Astrocyte (in vitro differentiated cells and primary cell): ENCODE results near the gene HSD11B2. TPM values are rescaled to one million over a fixed set of nuclear protein-coding genes. Genes with fewer than 3 reads are reported as not detected.
A peak's percentile ranks its signal among the peaks of the same experiment; 100 is the strongest.

ENCODE experiments used
- DNase-seq: peaks from one replicate; pipeline ENCODE4 v3.0.0-alpha.2; 2010; ENCODE audit warnings: low read depth
- FAIRE-seq: peaks from 2 replicates; lab custom pipeline; 2011; peaks lifted over from hg19 to GRCh38; lab: Jason Lieb, UNC
- H2AFZ ChIP-seq: 2 replicates; pipeline ENCODE4 v1.6.0; 2012; ENCODE audit warnings: low read depth, low read length, inconsistent platforms
- H3K27ac ChIP-seq: 2 replicates; pipeline ENCODE4 v1.5.1; 2011; ENCODE audit warnings: low read depth, low read length, inconsistent platforms
- H3K27me3 ChIP-seq: 2 replicates; pipeline ENCODE4 v1.6.0; 2011; ENCODE audit warnings: low read length, inconsistent platforms; ENCODE audit not compliant: insufficient read depth
- H3K36me3 ChIP-seq: 2 replicates; pipeline ENCODE4 v1.5.1; 2011; ENCODE audit warnings: low read length, inconsistent platforms; ENCODE audit not compliant: insufficient read depth
- H3K4me1 ChIP-seq: 2 replicates; pipeline ENCODE4 v1.5.1; 2011; ENCODE audit warnings: low read length, inconsistent platforms; ENCODE audit not compliant: insufficient read depth
- H3K4me2 ChIP-seq: 2 replicates; pipeline ENCODE4 v1.6.0; 2012; ENCODE audit warnings: low read length, inconsistent platforms
- H3K4me3 ChIP-seq: 2 replicates; pipeline ENCODE4 v1.5.1; 2011; ENCODE audit warnings: low read depth, mild to moderate bottlenecking, low read length, inconsistent platforms; ENCODE audit not compliant: insufficient read depth
- H3K79me2 ChIP-seq: 2 replicates; pipeline ENCODE4 v1.6.0; 2012; ENCODE audit warnings: mild to moderate bottlenecking, low read length, inconsistent platforms; ENCODE audit not compliant: insufficient read depth
- H3K9ac ChIP-seq: 2 replicates; pipeline ENCODE4 v1.6.0; 2012; ENCODE audit warnings: mild to moderate bottlenecking, low read length, inconsistent platforms
- H3K9me3 ChIP-seq: 2 replicates; pipeline ENCODE4 v1.5.1; 2012; ENCODE audit warnings: low read depth, mild to moderate bottlenecking, low read length, inconsistent platforms; ENCODE audit not compliant: insufficient read depth
- H4K20me1 ChIP-seq: 2 replicates; pipeline ENCODE4 v1.6.0; 2012; ENCODE audit warnings: low read length, inconsistent platforms; ENCODE audit not compliant: insufficient read depth
- H3K27ac Mint-ChIP-seq: one replicate; pipeline ENCODE4 v1.8.0; 2021; ENCODE audit warnings: mild to moderate bottlenecking, mixed read lengths; ENCODE audit not compliant: unreplicated experiment
- H3K27me3 Mint-ChIP-seq: one replicate; pipeline ENCODE4 v1.8.0; 2021; ENCODE audit warnings: low read depth, mixed read lengths; ENCODE audit not compliant: unreplicated experiment
- H3K36me3 Mint-ChIP-seq: one replicate; pipeline ENCODE4 v1.8.0; 2021; ENCODE audit warnings: low read depth, mixed read lengths; ENCODE audit not compliant: unreplicated experiment
- H3K4me1 Mint-ChIP-seq: one replicate; pipeline ENCODE4 v1.8.0; 2021; ENCODE audit warnings: low read depth, mixed read lengths; ENCODE audit not compliant: unreplicated experiment
- H3K4me3 Mint-ChIP-seq: one replicate; pipeline ENCODE4 v1.8.0; 2021; ENCODE audit warnings: mild to moderate bottlenecking, moderate library complexity, mixed read lengths; ENCODE audit not compliant: unreplicated experiment
- H3K9me3 Mint-ChIP-seq: one replicate; pipeline ENCODE4 v1.8.0; 2021; ENCODE audit warnings: mild to moderate bottlenecking, mixed read lengths; ENCODE audit not compliant: unreplicated experiment
- CTCF ChIP-seq: IDR thresholded peaks from 2 replicates; pipeline ENCODE4 v1.5.1; 2011; ENCODE audit warnings: low read depth, mild to moderate bottlenecking, inconsistent platforms, low read length, moderate library complexity; ENCODE audit not compliant: insufficient read depth
- EZH2 ChIP-seq: IDR thresholded peaks from 2 replicates; pipeline ENCODE4 v1.6.1; 2012; ENCODE audit warnings: mild to moderate bottlenecking, low read length, inconsistent platforms; ENCODE audit not compliant: insufficient read depth
- total RNA-seq: library from RNA; stranded (reverse); gene quantifications from 2 replicates; pipeline ENCODE4 v1.2.1, GENCODE V29; 2021

The HSD11B2 gene
- total RNA-seq, 1 donor from 2014 or later: not detected

GRCh38 chr16:67454852-67455251 is 23.9 kb downstream of the HSD11B2 start:
- H3K79me2 ChIP-seq: peaks cover 41% of the 10 kb centered on the region
- no peaks in the 10 kb centered on the region for H3K27me3 ChIP-seq
- H3K36me3 Mint-ChIP-seq: peaks cover 16% of the 10 kb centered on the region
- no peak for TF ChIP-seq EZH2
- no peak for TF ChIP-seq CTCF
- H3K9me3 ChIP-seq: no peaks in the 10 kb centered on the region
- H3K4me3 Mint-ChIP-seq: no peak overlapping the region
- peaks cover 26% of the 10 kb centered on the region for H3K4me1 Mint-ChIP-seq
- peaks cover 100% of the 10 kb centered on the region for H4K20me1 ChIP-seq
- DNase-seq (no peak), FAIRE-seq (no peak)
- peaks cover 4% of the 10 kb centered on the region for H3K4me1 ChIP-seq
- no peak overlapping the region for H3K4me3 ChIP-seq
- no peak overlapping the region for H2AFZ ChIP-seq
- H3K9ac ChIP-seq: no peak overlapping the region
- no peak overlapping the region for H3K4me2 ChIP-seq
- no peak overlapping the region for H3K27ac Mint-ChIP-seq
- H3K27me3 Mint-ChIP-seq: no peaks in the 10 kb centered on the region
- H3K27ac ChIP-seq: no peak overlapping the region
- no peaks in the 10 kb centered on the region for H3K9me3 Mint-ChIP-seq
- H3K36me3 ChIP-seq: peaks cover 2% of the 10 kb centered on the region

GRCh38 chr16:67456391-67457081 is 25.6 kb downstream of the HSD11B2 start:
- FAIRE-seq (no peak), DNase-seq (peak; percentile 37)
- Histone ChIP-seq H3K4me3 (no peak overlapping the region), H4K20me1 (peaks cover 100% of the 10 kb centered on the region), H3K79me2 (peaks cover 57% of the 10 kb centered on the region), H3K36me3 (peaks cover 2% of the 10 kb centered on the region), H2AFZ (no peak overlapping the region), H3K9me3 (no peaks in the 10 kb centered on the region), H3K27ac (no peak overlapping the region), H3K4me2 (no peak overlapping the region), H3K9ac (no peak overlapping the region), H3K4me1 (peaks cover 4% of the 10 kb centered on the region), H3K27me3 (no peaks in the 10 kb centered on the region)
- no peak for TF ChIP-seq EZH2
- peak; percentile 30 for TF ChIP-seq CTCF
- Mint-ChIP-seq H3K4me1 (peaks cover 26% of the 10 kb centered on the region), H3K36me3 (peaks cover 8% of the 10 kb centered on the region), H3K9me3 (no peaks in the 10 kb centered on the region), H3K27ac (peak overlapping the region; percentile 20), H3K27me3 (no peaks in the 10 kb centered on the region), H3K4me3 (no peak overlapping the region)

GRCh38 chr16:67457611-67458010 is 26.7 kb downstream of the HSD11B2 start:
- Histone ChIP-seq H3K4me1 (peaks cover 9% of the 10 kb centered on the region), H3K27ac (no peak overlapping the region), H3K9me3 (no peaks in the 10 kb centered on the region), H4K20me1 (peaks cover 100% of the 10 kb centered on the region), H2AFZ (no peak overlapping the region), H3K27me3 (no peaks in the 10 kb centered on the region), H3K4me3 (no peak overlapping the region), H3K4me2 (no peak overlapping the region), H3K79me2 (peaks cover 68% of the 10 kb centered on the region), H3K36me3 (peaks cover 2% of the 10 kb centered on the region), H3K9ac (no peak overlapping the region)
- no peak for TF ChIP-seq CTCF
- TF ChIP-seq EZH2: no peak
- H3K4me3 Mint-ChIP-seq: no peak overlapping the region
- H3K27ac Mint-ChIP-seq: no peak overlapping the region
- H3K9me3 Mint-ChIP-seq: no peaks in the 10 kb centered on the region
- peaks cover 8% of the 10 kb centered on the region for H3K36me3 Mint-ChIP-seq
- no peaks in the 10 kb centered on the region for H3K27me3 Mint-ChIP-seq
- H3K4me1 Mint-ChIP-seq: peaks cover 26% of the 10 kb centered on the region
- DNase-seq (no peak), FAIRE-seq (no peak)
